H7 (cell line): ENCODE measurements around the gene GPR37. TPM values are rescaled to one million over a fixed set of nuclear protein-coding genes. Genes with fewer than 3 reads are reported as not detected.

ENCODE experiments used
- DNase-seq: peaks from one replicate; pipeline ENCODE4 v3.0.0; 2012
- H3K27me3 ChIP-seq: 2 replicates; pipeline ENCODE4 v1.6.0; 2011; ENCODE audit warnings: mild to moderate bottlenecking, low read length; ENCODE audit not compliant: control insufficient read depth, insufficient read depth
- H3K36me3 ChIP-seq: replicated peaks from 2 replicates; pipeline ENCODE4 v1.5.1; 2011; ENCODE audit warnings: low read length; ENCODE audit not compliant: control insufficient read depth, insufficient read depth
- H3K4me3 ChIP-seq: 2 replicates; pipeline ENCODE4 v1.5.1; 2011; ENCODE audit warnings: low read depth, mild to moderate bottlenecking, control low read depth, low read length, moderate library complexity; ENCODE audit not compliant: insufficient read depth
- total RNA-seq: library from RNA; depleted of rRNA; stranded (reverse); fragments of >200 nt; shearing (Covaris generic); gene quantifications from 2 replicates; pipeline ENCODE4 v1.2.3, GENCODE V29; 2014

Gene GPR37
- total RNA-seq, 1 experiment from 2014 or later = 20.0 TPM

GRCh38 chr7:124724079-124724478 is 41.5 kb downstream of the GPR37 start:
- DNase-seq = no peak
- Histone ChIP-seq H3K4me3 (no peak overlapping the region), H3K36me3 (no peaks in the 10 kb centered on the region), H3K27me3 (no peaks in the 10 kb centered on the region)

GRCh38 chr7:124723012-124723411 is 42.6 kb downstream of the GPR37 start:
- no peak overlapping the region for H3K4me3 ChIP-seq
- H3K36me3 ChIP-seq = no peaks in the 10 kb centered on the region
- no peaks in the 10 kb centered on the region for H3K27me3 ChIP-seq
- no peak for DNase-seq

GRCh38 chr7:124722292-124722691 is 43.3 kb downstream of the GPR37 start:
- H3K36me3 ChIP-seq = no peaks in the 10 kb centered on the region
- no peak overlapping the region for H3K4me3 ChIP-seq
- H3K27me3 ChIP-seq = no peaks in the 10 kb centered on the region
- no peak for DNase-seq

- H3K4me3 ChIP-seq = no peak overlapping the region
- H3K36me3 ChIP-seq = no peaks in the 10 kb centered on the region
- H3K27me3 ChIP-seq = no peaks in the 10 kb centered on the region
- no peak for DNase-seq
These were observed 45.4 kb downstream of the GPR37 start for GRCh38 chr7:124720195-124720594.

GRCh38 chr7:124718032-124718766 is 47.4 kb downstream of the GPR37 start:
- no peaks in the 10 kb centered on the region for H3K27me3 ChIP-seq
- no peak overlapping the region for H3K4me3 ChIP-seq
- no peaks in the 10 kb centered on the region for H3K36me3 ChIP-seq
- no peak for DNase-seq

GRCh38 chr7:124716894-124717293 is 48.7 kb downstream of the GPR37 start:
- DNase-seq = no peak
- Histone ChIP-seq H3K36me3 (no peaks in the 10 kb centered on the region), H3K4me3 (no peak overlapping the region)

GRCh38 chr7:124713086-124713485 is 52.5 kb downstream of the GPR37 start:
- no peaks in the 10 kb centered on the region for H3K36me3 ChIP-seq
- no peak overlapping the region for H3K4me3 ChIP-seq
- H3K27me3 ChIP-seq = no peaks in the 10 kb centered on the region
- no peak for DNase-seq

More at GRCh38 chr7:124716894-124717293, 48.7 kb downstream of the GPR37 start:
- H3K27me3 ChIP-seq = no peaks in the 10 kb centered on the region

- H3K27me3 ChIP-seq = no peaks in the 10 kb centered on the region
- no peak overlapping the region for H3K4me3 ChIP-seq
- DNase-seq = no peak
- no peaks in the 10 kb centered on the region for H3K36me3 ChIP-seq
These were observed 53.6 kb downstream of the GPR37 start for GRCh38 chr7:124712017-124712416.

GRCh38 chr7:124702385-124702784 is 63.2 kb downstream of the GPR37 start:
- no peak for DNase-seq
- H3K36me3 ChIP-seq = no peaks in the 10 kb centered on the region
- H3K27me3 ChIP-seq = no peaks in the 10 kb centered on the region
- H3K4me3 ChIP-seq = no peak overlapping the region

- H3K27me3 ChIP-seq = no peaks in the 10 kb centered on the region
- DNase-seq = no peak
These were observed 63.6 kb downstream of the GPR37 start for GRCh38 chr7:124701955-124702354.

GRCh38 chr7:124700655-124701054 is 64.9 kb downstream of the GPR37 start:
- H3K27me3 ChIP-seq = no peaks in the 10 kb centered on the region
- no peak overlapping the region for H3K4me3 ChIP-seq
- DNase-seq = no peak
- no peaks in the 10 kb centered on the region for H3K36me3 ChIP-seq

More at GRCh38 chr7:124701955-124702354, 63.6 kb downstream of the GPR37 start:
- H3K36me3 ChIP-seq = no peaks in the 10 kb centered on the region
- H3K4me3 ChIP-seq = no peak overlapping the region

GRCh38 chr7:124698964-124699363 is 66.6 kb downstream of the GPR37 start:
- no peak for DNase-seq
- no peaks in the 10 kb centered on the region for H3K27me3 ChIP-seq
- no peak overlapping the region for H3K4me3 ChIP-seq
- H3K36me3 ChIP-seq = no peaks in the 10 kb centered on the region

GRCh38 chr7:124697746-124698145 is 67.8 kb downstream of the GPR37 start:
- no peak for DNase-seq
- Histone ChIP-seq H3K27me3 (no peaks in the 10 kb centered on the region), H3K4me3 (no peak overlapping the region), H3K36me3 (no peaks in the 10 kb centered on the region)
